IPS-18c (cell line): ENCODE measurements around the gene BGN.

ENCODE experiments used
- H3K4me3 ChIP-seq: 2 replicates; pipeline ENCODE4 v1.7.0; 2013; ENCODE audit warnings: low read depth, mild to moderate bottlenecking, low read length, moderate library complexity; ENCODE audit not compliant: insufficient read depth
- H3K9me3 ChIP-seq: one replicate; pipeline ENCODE4 v1.6.1; 2013; ENCODE audit warnings: mild to moderate bottlenecking, low read length, moderate library complexity; ENCODE audit not compliant: control insufficient read depth, insufficient read depth

The BGN gene

GRCh38 chrX:153511784-153512500, 17.2 kb downstream of the BGN start:
- Histone ChIP-seq H3K4me3 (no peak overlapping the region), H3K9me3 (peaks cover 17% of the 10 kb centered on the region)

GRCh38 chrX:153512501-153512893, 17.7 kb downstream of the BGN start:
- H3K9me3 ChIP-seq: peaks cover 17% of the 10 kb centered on the region

GRCh38 chrX:153513265-153513664, 18.5 kb downstream of the BGN start:
- H3K9me3 ChIP-seq: peaks cover 16% of the 10 kb centered on the region
- no peak overlapping the region for H3K4me3 ChIP-seq

More at GRCh38 chrX:153512501-153512893, 17.7 kb downstream of the BGN start:
- H3K4me3 ChIP-seq: no peak overlapping the region

- peaks cover 17% of the 10 kb centered on the region for H3K9me3 ChIP-seq
- no peak overlapping the region for H3K4me3 ChIP-seq
These were observed 19.5 kb downstream of the BGN start for GRCh38 chrX:153514259-153514658.

GRCh38 chrX:153515435-153515834, 20.7 kb downstream of the BGN start:
- Histone ChIP-seq H3K9me3 (peaks cover 15% of the 10 kb centered on the region), H3K4me3 (no peak overlapping the region; the same call in 1 of the 2 replicates)

- Histone ChIP-seq H3K9me3 (peaks cover 17% of the 10 kb centered on the region), H3K4me3 (no peak overlapping the region)
These were observed 21.3 kb downstream of the BGN start for GRCh38 chrX:153516073-153516472.

- peak within 1 kb of the TSS; percentile 28 for H3K4me3 ChIP-seq
These were observed 22.6 kb downstream of the BGN start, which contains the start of gene ATP2B3 for GRCh38 chrX:153517423-153517822. ATP2B3 (plus strand) TSS chrX:153517642; CDS start chrX:153536248, 18,606 bp downstream.

GRCh38 chrX:153517946-153518834, 23.4 kb downstream of the BGN start:
- Histone ChIP-seq H3K9me3 (peaks cover 26% of the 10 kb centered on the region), H3K4me3 (peak overlapping the region; percentile 28)

More at GRCh38 chrX:153517423-153517822, 22.6 kb downstream of the BGN start, which contains the start of gene ATP2B3:
- H3K9me3 ChIP-seq: peaks cover 26% of the 10 kb centered on the region

- Histone ChIP-seq H3K4me3 (no peak overlapping the region), H3K9me3 (peaks cover 21% of the 10 kb centered on the region)
These were observed 24.9 kb downstream of the BGN start for GRCh38 chrX:153519569-153520286.

- Histone ChIP-seq H3K4me3 (no peak overlapping the region), H3K9me3 (peaks cover 19% of the 10 kb centered on the region)
These were observed 25.6 kb downstream of the BGN start for GRCh38 chrX:153520287-153520917.

- H3K4me3 ChIP-seq: no peak overlapping the region
- peaks cover 19% of the 10 kb centered on the region for H3K9me3 ChIP-seq
These were observed 26.3 kb downstream of the BGN start for GRCh38 chrX:153521034-153521433.

GRCh38 chrX:153522259-153522658, 27.5 kb downstream of the BGN start:
- Histone ChIP-seq H3K9me3 (peaks cover 25% of the 10 kb centered on the region), H3K4me3 (peak overlapping the region; percentile 20; the same call in 1 of the 2 replicates)

GRCh38 chrX:153523269-153523668, 28.5 kb downstream of the BGN start:
- H3K9me3 ChIP-seq: peaks cover 25% of the 10 kb centered on the region
- H3K4me3 ChIP-seq: no peak overlapping the region

- H3K4me3 ChIP-seq: no peak overlapping the region
- peaks cover 24% of the 10 kb centered on the region for H3K9me3 ChIP-seq
These were observed 29.5 kb downstream of the BGN start for GRCh38 chrX:153524234-153524633.

- Histone ChIP-seq H3K9me3 (peaks cover 26% of the 10 kb centered on the region), H3K4me3 (no peak overlapping the region)
These were observed 30.7 kb downstream of the BGN start for GRCh38 chrX:153525451-153525850.

- Histone ChIP-seq H3K9me3 (peaks cover 24% of the 10 kb centered on the region), H3K4me3 (no peak overlapping the region)
These were observed 31.3 kb downstream of the BGN start for GRCh38 chrX:153526042-153526441.

- Histone ChIP-seq H3K9me3 (peaks cover 20% of the 10 kb centered on the region), H3K4me3 (no peak overlapping the region)
These were observed 32.0 kb downstream of the BGN start for GRCh38 chrX:153526801-153527200.
